OCI-LY3 (cell line): ENCODE results near the gene ICAM1.
"Not testable (repeated sequence)": the region's sequence is repeated elsewhere in the genome, so short reads cannot be mapped to it uniquely, and the experiment has no call there.

Experiments
- EZH2phosphoT487 ChIP-seq: fragments of 200-600 bp; shearing (Covaris generic); IDR thresholded peaks from 2 replicates; pipeline ENCODE4 v1.6.1; 2018; ENCODE audit warnings: antibody characterized with exemption, mixed run types, low read depth
- TF ChIP-seq, protein P1 (sequence below): fragments of 200-600, 300-600 bp; sonication (generic); IDR thresholded peaks from 2 replicates; pipeline ENCODE4 v1.5.1; 2014; ENCODE audit warnings: antibody characterized with exemption, low read length, low read depth

DNA sequence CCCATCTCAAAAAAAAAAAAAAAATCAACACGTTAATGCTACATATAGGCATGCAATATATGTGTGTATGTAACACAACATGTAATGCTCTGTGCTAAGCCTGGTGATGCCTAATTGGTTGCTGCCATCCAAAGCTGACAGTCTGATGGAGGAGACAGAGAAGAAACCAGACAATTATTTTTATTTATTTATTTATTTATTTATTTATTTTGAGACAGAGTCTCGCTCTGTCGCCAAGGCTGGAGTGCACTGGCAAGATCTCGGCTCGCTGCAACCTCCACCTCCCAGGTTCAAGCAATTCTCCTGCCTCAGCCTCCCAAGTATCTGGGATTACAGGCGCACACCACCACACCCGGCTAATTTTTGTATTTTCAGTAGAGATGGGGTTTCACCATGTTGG, 35.5 kb upstream of the ICAM1 start:
- TF ChIP-seq, protein P1, sequence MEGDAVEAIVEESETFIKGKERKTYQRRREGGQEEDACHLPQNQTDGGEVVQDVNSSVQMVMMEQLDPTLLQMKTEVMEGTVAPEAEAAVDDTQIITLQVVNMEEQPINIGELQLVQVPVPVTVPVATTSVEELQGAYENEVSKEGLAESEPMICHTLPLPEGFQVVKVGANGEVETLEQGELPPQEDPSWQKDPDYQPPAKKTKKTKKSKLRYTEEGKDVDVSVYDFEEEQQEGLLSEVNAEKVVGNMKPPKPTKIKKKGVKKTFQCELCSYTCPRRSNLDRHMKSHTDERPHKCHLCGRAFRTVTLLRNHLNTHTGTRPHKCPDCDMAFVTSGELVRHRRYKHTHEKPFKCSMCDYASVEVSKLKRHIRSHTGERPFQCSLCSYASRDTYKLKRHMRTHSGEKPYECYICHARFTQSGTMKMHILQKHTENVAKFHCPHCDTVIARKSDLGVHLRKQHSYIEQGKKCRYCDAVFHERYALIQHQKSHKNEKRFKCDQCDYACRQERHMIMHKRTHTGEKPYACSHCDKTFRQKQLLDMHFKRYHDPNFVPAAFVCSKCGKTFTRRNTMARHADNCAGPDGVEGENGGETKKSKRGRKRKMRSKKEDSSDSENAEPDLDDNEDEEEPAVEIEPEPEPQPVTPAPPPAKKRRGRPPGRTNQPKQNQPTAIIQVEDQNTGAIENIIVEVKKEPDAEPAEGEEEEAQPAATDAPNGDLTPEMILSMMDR = not testable (repeated sequence)
- TF ChIP-seq EZH2phosphoT487 = not testable (repeated sequence)
